ENCODE measurements around the gene CAPN11.

Gene CAPN11

DNA sequence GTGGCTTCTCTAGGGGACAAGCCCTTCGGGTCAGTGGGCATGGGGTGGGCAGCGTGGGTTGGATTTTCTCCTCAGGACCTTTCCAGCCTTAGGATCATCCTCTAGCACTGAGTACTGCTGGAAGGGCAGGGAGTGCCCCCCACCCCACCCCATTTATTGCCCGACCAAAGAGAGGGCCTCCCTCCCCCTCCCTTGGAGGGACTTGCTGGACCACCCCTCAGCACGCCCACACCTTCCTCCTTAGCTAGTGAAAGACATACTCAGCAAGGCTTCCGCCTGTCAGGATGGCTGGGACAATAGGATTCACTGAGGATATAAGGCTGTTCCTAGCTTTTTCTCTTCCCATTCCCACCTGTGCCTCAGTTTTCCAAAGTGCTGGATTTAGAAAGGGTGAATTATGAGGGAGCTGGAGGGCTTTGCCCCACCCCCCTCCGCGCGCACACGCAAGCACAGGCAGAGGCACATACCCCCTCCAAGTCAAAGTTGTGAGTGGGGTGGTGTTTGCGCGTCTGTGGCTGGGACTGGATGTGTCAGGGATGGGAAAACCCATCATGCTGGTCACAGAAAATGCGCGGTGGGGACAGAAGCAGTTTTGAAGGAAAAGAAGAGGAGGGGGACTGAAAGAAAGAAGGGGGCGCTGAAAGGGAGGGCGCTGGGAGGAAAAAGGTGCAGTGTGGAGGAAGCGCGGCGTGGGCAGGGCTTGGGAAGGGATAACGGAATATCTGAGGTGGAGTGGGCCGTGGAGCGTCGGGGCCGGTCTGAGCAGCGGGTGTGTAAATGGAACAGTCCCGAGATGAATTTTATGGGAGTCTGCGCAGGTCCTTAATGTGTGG, 64.1 kb downstream of the CAPN11 start:
- H3K4me1 ChIP-seq (ENCODE audit: control insufficient read depth, insufficient read depth, low read length) = peaks cover 27% of the 10 kb centered on the region
- POLR2A ChIA-PET = interaction anchor here (0.5 to 5.7 kb wide), 14 partner anchors 8 to 535 kb away, joined by 3 to 90 read pairs (median 6); partner anchors contain the start of genes HSP90AB1, MRPS18A, SLC35B2 and VEGFA
- no peaks in the 10 kb centered on the region for H3K9me3 ChIP-seq (ENCODE audit: control insufficient read depth, insufficient read depth, low read depth, low read length)
- no peaks in the 10 kb centered on the region for H3K36me3 ChIP-seq (ENCODE audit: control insufficient read depth in 2 of 2, insufficient read depth in 1 of 2, low read length in 2 of 2)
- peak overlapping the region; percentile 55 for H3K4me3 ChIP-seq (ENCODE audit: low read depth, low read length)
- H3K27ac ChIP-seq (ENCODE audit: extremely low read depth, low read depth, low read length) = peak overlapping the region; percentile 21; the same call in 1 of the 2 replicates
- CTCF ChIA-PET = interaction anchor here (0.6 to 11.1 kb wide), 9 partner anchors 9 to 106 kb away, joined by 3 to 148 read pairs (median 5); partner anchors contain the start of genes HSP90AB1 and SLC35B2
- TF ChIP-seq REPIN1 (tag by site-specific recombination; IDR thresholded peaks at IDR 0.05; ENCODE audit: low read depth) (no peak; the same call in 1 of the 2 replicates), HOXD13 (CRISPR knock-in tag; IDR thresholded peaks at IDR 0.05; ENCODE audit: borderline replicate concordance) (no peak), ZXDB (tag by site-specific recombination; IDR thresholded peaks at IDR 0.05) (peak; percentile 59; the same call in 1 of the 2 replicates), ZNF404 (tag by site-specific recombination; IDR thresholded peaks at IDR 0.05) (no peak), ZNF785 (tag by site-specific recombination; IDR thresholded peaks at IDR 0.05) (no peak), ZNF585B (tag by site-specific recombination; IDR thresholded peaks at IDR 0.05) (no peak), ZNF76 (tag by site-specific recombination; IDR thresholded peaks at IDR 0.05; ENCODE audit: borderline replicate concordance, low read depth) (no peak), KLF10 (tag by site-specific recombination; IDR thresholded peaks at IDR 0.05) (no peak), SETDB1 (IDR thresholded peaks at IDR 0.05; ENCODE audit: insufficient read length, low read length) (no peak), ZNF701 (tag by site-specific recombination; IDR thresholded peaks at IDR 0.05) (no peak), ZBTB7A (tag by site-specific recombination; IDR thresholded peaks at IDR 0.05; ENCODE audit: low read depth) (peak; percentile 67; the same call in 1 of the 2 replicates), ZNF677 (tag by site-specific recombination; IDR thresholded peaks at IDR 0.05) (no peak), ZNF776 (tag by site-specific recombination; IDR thresholded peaks at IDR 0.05; ENCODE audit: borderline replicate concordance) (no peak), ZNF658 (tag by site-specific recombination; IDR thresholded peaks at IDR 0.05) (no peak), ZNF391 (tag by site-specific recombination; IDR thresholded peaks at IDR 0.05; ENCODE audit: borderline replicate concordance, low read depth) (no peak), ZNF138 (tag by site-specific recombination; IDR thresholded peaks at IDR 0.05; ENCODE audit: borderline replicate concordance) (no peak), ZNF16 (tag by site-specific recombination; IDR thresholded peaks at IDR 0.05; ENCODE audit: low read depth) (no peak), ZNF654 (tag by site-specific recombination; IDR thresholded peaks at IDR 0.05; ENCODE audit: low read depth) (no peak), ZNF629 (tag by site-specific recombination; IDR thresholded peaks at IDR 0.05) (peak; percentile 36; the same call in 1 of the 2 replicates), ZNF521 (tag by site-specific recombination; IDR thresholded peaks at IDR 0.05) (no peak), SALL2 (tag by site-specific recombination; IDR thresholded peaks at IDR 0.05; ENCODE audit: borderline replicate concordance) (no peak), ZNF350 (tag by site-specific recombination; IDR thresholded peaks at IDR 0.05) (no peak), ZNF211 (tag by site-specific recombination; IDR thresholded peaks at IDR 0.05; ENCODE audit: low read depth) (no peak), ZBTB8A (tag by site-specific recombination; IDR thresholded peaks at IDR 0.05) (peak; percentile 29), ZNF621 (tag by site-specific recombination; IDR thresholded peaks at IDR 0.05) (no peak), ZNF670 (tag by site-specific recombination; IDR thresholded peaks at IDR 0.05; ENCODE audit: low read depth) (no peak), ZNF2 (tag by site-specific recombination; IDR thresholded peaks at IDR 0.05) (0 out of 2 replicates have a peak, but pooled peaks have one; percentile 30), ZNF549 (tag by site-specific recombination; IDR thresholded peaks at IDR 0.05) (no peak), ZNF624 (tag by site-specific recombination; IDR thresholded peaks at IDR 0.05) (no peak)
- TF ChIP-seq, protein P1, sequence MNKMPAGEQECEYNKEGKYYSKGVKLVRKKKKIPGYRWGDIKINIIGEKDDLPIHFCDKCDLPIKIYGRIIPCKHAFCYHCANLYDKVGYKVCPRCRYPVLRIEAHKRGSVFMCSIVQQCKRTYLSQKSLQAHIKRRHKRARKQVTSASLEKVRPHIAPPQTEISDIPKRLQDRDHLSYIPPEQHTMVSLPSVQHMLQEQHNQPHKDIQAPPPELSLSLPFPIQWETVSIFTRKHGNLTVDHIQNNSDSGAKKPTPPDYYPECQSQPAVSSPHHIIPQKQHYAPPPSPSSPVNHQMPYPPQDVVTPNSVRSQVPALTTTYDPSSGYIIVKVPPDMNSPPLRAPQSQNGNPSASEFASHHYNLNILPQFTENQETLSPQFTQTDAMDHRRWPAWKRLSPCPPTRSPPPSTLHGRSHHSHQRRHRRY (tag by site-specific recombination; IDR thresholded peaks at IDR 0.05) = 0 out of 2 replicates have a peak, but pooled peaks have one; percentile 24
- TF ChIP-seq, protein P2, sequence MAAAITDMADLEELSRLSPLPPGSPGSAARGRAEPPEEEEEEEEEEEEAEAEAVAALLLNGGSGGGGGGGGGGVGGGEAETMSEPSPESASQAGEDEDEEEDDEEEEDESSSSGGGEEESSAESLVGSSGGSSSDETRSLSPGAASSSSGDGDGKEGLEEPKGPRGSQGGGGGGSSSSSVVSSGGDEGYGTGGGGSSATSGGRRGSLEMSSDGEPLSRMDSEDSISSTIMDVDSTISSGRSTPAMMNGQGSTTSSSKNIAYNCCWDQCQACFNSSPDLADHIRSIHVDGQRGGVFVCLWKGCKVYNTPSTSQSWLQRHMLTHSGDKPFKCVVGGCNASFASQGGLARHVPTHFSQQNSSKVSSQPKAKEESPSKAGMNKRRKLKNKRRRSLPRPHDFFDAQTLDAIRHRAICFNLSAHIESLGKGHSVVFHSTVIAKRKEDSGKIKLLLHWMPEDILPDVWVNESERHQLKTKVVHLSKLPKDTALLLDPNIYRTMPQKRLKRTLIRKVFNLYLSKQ (tag by site-specific recombination; IDR thresholded peaks at IDR 0.05; ENCODE audit: borderline replicate concordance) = no peak
- TF ChIP-seq, protein P3, sequence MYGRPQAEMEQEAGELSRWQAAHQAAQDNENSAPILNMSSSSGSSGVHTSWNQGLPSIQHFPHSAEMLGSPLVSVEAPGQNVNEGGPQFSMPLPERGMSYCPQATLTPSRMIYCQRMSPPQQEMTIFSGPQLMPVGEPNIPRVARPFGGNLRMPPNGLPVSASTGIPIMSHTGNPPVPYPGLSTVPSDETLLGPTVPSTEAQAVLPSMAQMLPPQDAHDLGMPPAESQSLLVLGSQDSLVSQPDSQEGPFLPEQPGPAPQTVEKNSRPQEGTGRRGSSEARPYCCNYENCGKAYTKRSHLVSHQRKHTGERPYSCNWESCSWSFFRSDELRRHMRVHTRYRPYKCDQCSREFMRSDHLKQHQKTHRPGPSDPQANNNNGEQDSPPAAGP (tag by site-specific recombination; IDR thresholded peaks at IDR 0.05) = 0 out of 2 replicates have a peak, but pooled peaks have one; percentile 13
- TF ChIP-seq, protein P4, sequence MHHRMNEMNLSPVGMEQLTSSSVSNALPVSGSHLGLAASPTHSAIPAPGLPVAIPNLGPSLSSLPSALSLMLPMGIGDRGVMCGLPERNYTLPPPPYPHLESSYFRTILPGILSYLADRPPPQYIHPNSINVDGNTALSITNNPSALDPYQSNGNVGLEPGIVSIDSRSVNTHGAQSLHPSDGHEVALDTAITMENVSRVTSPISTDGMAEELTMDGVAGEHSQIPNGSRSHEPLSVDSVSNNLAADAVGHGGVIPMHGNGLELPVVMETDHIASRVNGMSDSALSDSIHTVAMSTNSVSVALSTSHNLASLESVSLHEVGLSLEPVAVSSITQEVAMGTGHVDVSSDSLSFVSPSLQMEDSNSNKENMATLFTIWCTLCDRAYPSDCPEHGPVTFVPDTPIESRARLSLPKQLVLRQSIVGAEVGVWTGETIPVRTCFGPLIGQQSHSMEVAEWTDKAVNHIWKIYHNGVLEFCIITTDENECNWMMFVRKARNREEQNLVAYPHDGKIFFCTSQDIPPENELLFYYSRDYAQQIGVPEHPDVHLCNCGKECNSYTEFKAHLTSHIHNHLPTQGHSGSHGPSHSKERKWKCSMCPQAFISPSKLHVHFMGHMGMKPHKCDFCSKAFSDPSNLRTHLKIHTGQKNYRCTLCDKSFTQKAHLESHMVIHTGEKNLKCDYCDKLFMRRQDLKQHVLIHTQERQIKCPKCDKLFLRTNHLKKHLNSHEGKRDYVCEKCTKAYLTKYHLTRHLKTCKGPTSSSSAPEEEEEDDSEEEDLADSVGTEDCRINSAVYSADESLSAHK (tag by site-specific recombination; IDR thresholded peaks at IDR 0.05) = no peak

Measured in HEK293 (cell line).